PFSK-1 (cell line): ENCODE measurements around the gene ZFYVE1.

Experiments used
- REST ChIP-seq, 2 experiments: IDR thresholded peaks; 2 replicates each; pipeline versions ENCODE4 v1.6.1 to v1.8.0; 2011 to 2012; ENCODE audit warnings: low read depth in 2 of 2, low read length in 2 of 2, control low read depth in 1 of 2, inconsistent platforms in 1 of 2, mild to moderate bottlenecking in 1 of 2, moderate library complexity in 1 of 2; ENCODE audit not compliant: insufficient read depth in 1 of 2

The ZFYVE1 gene

GRCh38 chr14:72920008-72920407 lies 106.9 kb downstream of the ZFYVE1 start:
- no peak for TF ChIP-seq REST (IDR thresholded peaks at IDR 0.05; ENCODE audit: insufficient read depth in 1 of 2, low read depth in 2 of 2, low read length in 2 of 2)
